Measurements from ENCODE around the gene MAG.

DNA sequence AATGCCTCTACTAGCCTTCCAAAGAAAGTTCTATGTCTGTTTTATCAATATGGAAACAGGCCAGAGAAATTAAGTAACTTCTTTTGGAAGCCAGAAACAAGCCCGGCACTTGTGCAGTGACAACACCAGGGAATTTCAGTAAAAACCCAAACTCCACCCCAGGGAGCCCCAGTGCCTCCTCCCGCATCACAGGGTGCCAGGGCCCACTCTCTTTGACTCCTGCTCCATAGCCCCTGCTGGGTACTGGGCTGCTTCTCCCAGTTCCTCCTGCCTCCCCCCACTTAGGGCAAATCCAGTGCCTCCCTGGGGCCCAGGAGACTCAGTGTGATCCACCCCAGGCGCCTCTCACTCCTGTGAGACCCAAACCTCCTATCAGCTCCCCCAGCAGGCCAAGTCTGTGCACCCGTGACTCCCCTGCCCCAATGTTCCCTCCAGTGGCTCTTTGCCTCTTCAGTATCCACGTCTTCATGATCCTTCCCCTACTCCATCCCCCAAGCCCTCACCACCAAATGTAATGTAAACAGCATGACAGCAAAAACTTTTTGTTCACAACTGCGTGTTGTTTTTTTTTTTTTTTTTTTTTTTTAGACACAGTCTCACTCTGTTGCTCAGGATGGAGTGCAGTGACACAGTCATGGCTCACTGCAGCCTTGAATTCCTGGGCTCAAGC is 64.0 kb downstream of the MAG start:
- TF ChIP-seq, protein P1, sequence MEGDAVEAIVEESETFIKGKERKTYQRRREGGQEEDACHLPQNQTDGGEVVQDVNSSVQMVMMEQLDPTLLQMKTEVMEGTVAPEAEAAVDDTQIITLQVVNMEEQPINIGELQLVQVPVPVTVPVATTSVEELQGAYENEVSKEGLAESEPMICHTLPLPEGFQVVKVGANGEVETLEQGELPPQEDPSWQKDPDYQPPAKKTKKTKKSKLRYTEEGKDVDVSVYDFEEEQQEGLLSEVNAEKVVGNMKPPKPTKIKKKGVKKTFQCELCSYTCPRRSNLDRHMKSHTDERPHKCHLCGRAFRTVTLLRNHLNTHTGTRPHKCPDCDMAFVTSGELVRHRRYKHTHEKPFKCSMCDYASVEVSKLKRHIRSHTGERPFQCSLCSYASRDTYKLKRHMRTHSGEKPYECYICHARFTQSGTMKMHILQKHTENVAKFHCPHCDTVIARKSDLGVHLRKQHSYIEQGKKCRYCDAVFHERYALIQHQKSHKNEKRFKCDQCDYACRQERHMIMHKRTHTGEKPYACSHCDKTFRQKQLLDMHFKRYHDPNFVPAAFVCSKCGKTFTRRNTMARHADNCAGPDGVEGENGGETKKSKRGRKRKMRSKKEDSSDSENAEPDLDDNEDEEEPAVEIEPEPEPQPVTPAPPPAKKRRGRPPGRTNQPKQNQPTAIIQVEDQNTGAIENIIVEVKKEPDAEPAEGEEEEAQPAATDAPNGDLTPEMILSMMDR (conservative IDR thresholded peaks at IDR 0.05 in 1 of 2, IDR thresholded peaks at IDR 0.05 in 1 of 2; ENCODE audit: low read depth in 1 of 2, low read length in 2 of 2) = no peak
- TF ChIP-seq EZH2 (IDR thresholded peaks at IDR 0.05; ENCODE audit: low read length, missing control alignments) = no peak

Data from fibroblast of lung (primary cell).